NCI-H748 (cell line): ENCODE measurements around the gene RPS25.
"Not testable (repeated sequence)": the region's sequence is repeated elsewhere in the genome, so short reads cannot be mapped to it uniquely, and the experiment has no call there.

Experiments
- DNase-seq: peaks from one replicate; lab custom pipeline; 2025; ENCODE audit not compliant: unreplicated experiment; lab: John Stamatoyannopoulos, UW

Gene RPS25

GRCh38 chr11:119018074-119018938 lies at the start of gene RPS25, which contains the start of gene TRAPPC4:
Gene RPS25 (minus strand): TSS chr11:119018343. CDS start chr11:119018284, 59 bp downstream.
Gene TRAPPC4 (plus strand): TSS chr11:119018766. CDS start chr11:119018796, 30 bp downstream.
- peak; percentile 93 for DNase-seq

GRCh38 chr11:119067371-119068222 lies 49.5 kb upstream of the RPS25 start, which contains the start of gene VPS11:
Gene VPS11 (plus strand): TSS chr11:119067818. CDS start chr11:119067824, 6 bp downstream.
- peak; percentile 94 for DNase-seq

- DNase-seq, result peak; percentile 3
Measured at GRCh38 chr11:119065369-119065768, 47.2 kb upstream of the RPS25 start.

GRCh38 chr11:119062779-119063178 lies 44.6 kb upstream of the RPS25 start:
- no peak for DNase-seq

- DNase-seq, result no peak
Measured at GRCh38 chr11:119061256-119061655, 43.1 kb upstream of the RPS25 start.

GRCh38 chr11:119059128-119059527 lies 41.0 kb upstream of the RPS25 start:
- DNase-seq, result not testable (repeated sequence)

GRCh38 chr11:119057000-119057769 lies 39.0 kb upstream of the RPS25 start, which contains the start of gene HYOU1:
Gene HYOU1 (minus strand): TSS chr11:119057205. CDS start chr11:119056160, 1,045 bp downstream.
- DNase-seq, result peak; percentile 93

GRCh38 chr11:119056421-119056999 lies 38.4 kb upstream of the RPS25 start:
- peak; percentile 51 for DNase-seq

- peak; percentile 6 for DNase-seq
Measured at GRCh38 chr11:119055901-119056300, 37.8 kb upstream of the RPS25 start.

GRCh38 chr11:119054418-119054817 lies 36.3 kb upstream of the RPS25 start:
- DNase-seq, result no peak

- DNase-seq, result no peak
Measured at GRCh38 chr11:119052163-119052814, 34.1 kb upstream of the RPS25 start.

- no peak for DNase-seq
Measured at GRCh38 chr11:119051440-119052162, 33.5 kb upstream of the RPS25 start.

GRCh38 chr11:119049081-119049480 lies 30.9 kb upstream of the RPS25 start:
- no peak for DNase-seq

- DNase-seq, result no peak
Measured at GRCh38 chr11:119048644-119049043, 30.5 kb upstream of the RPS25 start.

GRCh38 chr11:119047205-119047604 lies 29.1 kb upstream of the RPS25 start:
- DNase-seq, result no peak

GRCh38 chr11:119046489-119046888 lies 28.3 kb upstream of the RPS25 start:
- DNase-seq, result no peak

- DNase-seq, result no peak
Measured at GRCh38 chr11:119044708-119045107, 26.6 kb upstream of the RPS25 start.

GRCh38 chr11:119042927-119043326 lies 24.8 kb upstream of the RPS25 start:
- DNase-seq, result no peak
